ENCODE data around the gene SEMA4B. TPM values are rescaled to one million over a fixed set of nuclear protein-coding genes. Genes with fewer than 3 reads are reported as not detected.

Gene SEMA4B
- total RNA-seq, 1 experiment from 2014 or later, result 32.5 TPM

- H4K8ac ChIP-seq (replicated peaks; ENCODE audit: insufficient read length, low read depth, low read length), result no peak overlapping the region
- no peaks in the 10 kb centered on the region for H3K27me3 Mint-ChIP-seq (ENCODE audit: low read depth)
- H3K9ac ChIP-seq (ENCODE audit: extremely low read depth, insufficient read length, low read length), result no peak overlapping the region
- H3K23ac ChIP-seq (ENCODE audit: insufficient read length, low read depth, low read length), result no peak overlapping the region
- H2BK12ac ChIP-seq (ENCODE audit: insufficient read length, low read depth, low read length), result no peak overlapping the region
- no peak overlapping the region for H2BK20ac ChIP-seq (ENCODE audit: low read depth, low read length, poor library complexity, severe bottlenecking)
- TF ChIP-seq CTCF (conservative IDR thresholded peaks at IDR 0.05), result no peak
- H4K91ac ChIP-seq (ENCODE audit: insufficient read length, low read depth, low read length), result no peak overlapping the region
- no peak overlapping the region for H3K4me2 ChIP-seq (ENCODE audit: insufficient read depth, insufficient read length, low read length)
- H3K14ac ChIP-seq (ENCODE audit: insufficient read depth, low read length), result no peak overlapping the region
- H3K9me3 Mint-ChIP-seq, result no peaks in the 10 kb centered on the region
- H2AK5ac ChIP-seq (ENCODE audit: insufficient read length, low read length), result no peak overlapping the region
- no peak overlapping the region for H3K56ac ChIP-seq (ENCODE audit: insufficient read length, low read depth, low read length)
- H3K23me2 ChIP-seq (ENCODE audit: insufficient read length, low read depth, low read length, poor library complexity, severe bottlenecking), result peaks cover 4% of the 10 kb centered on the region
- no peak overlapping the region for H4K5ac ChIP-seq (ENCODE audit: insufficient read length, low read depth, low read length)
- H3K79me1 ChIP-seq (ENCODE audit: insufficient read depth, low read depth, low read length, poor library complexity, severe bottlenecking), result peaks cover 5% of the 10 kb centered on the region
- H3K4me1 Mint-ChIP-seq, result peaks cover 8 to 12% of the 10 kb centered on the region in 2 experiments
- H3K4ac ChIP-seq (ENCODE audit: low read depth, low read length), result no peak overlapping the region
- H3K18ac ChIP-seq (ENCODE audit: insufficient read length, low read depth, low read length), result no peak overlapping the region
- H3K9me3 ChIP-seq (ENCODE audit: control insufficient read depth, low read depth, low read length), result no peaks in the 10 kb centered on the region
- H3K36me3 Mint-ChIP-seq (ENCODE audit: insufficient read depth in 1 of 3, low read depth in 3 of 3), result peaks cover 11 to 22% (median 17%) of the 10 kb centered on the region in 3 experiments; a peak in 6 of 7 replicates
- no peak overlapping the region for H3K4me3 Mint-ChIP-seq
- H3K27ac ChIP-seq (ENCODE audit: insufficient read length, low read depth, low read length), result no peak overlapping the region
- no peak overlapping the region for H3K27ac Mint-ChIP-seq
- H2BK5ac ChIP-seq (ENCODE audit: insufficient read length, low read length), result no peak overlapping the region
- no peak overlapping the region for H2BK15ac ChIP-seq (ENCODE audit: low read depth, low read length)
- no peaks in the 10 kb centered on the region for H3K27me3 ChIP-seq (ENCODE audit: insufficient read depth, low read length)
- H3T11ph ChIP-seq (ENCODE audit: low read length), result no peak overlapping the region
- WGBS (ENCODE audit: extremely low coverage, insufficient read length, low lambda C conversion rate), result no CpG with 5 or more reads among the region's 6 CpGs
- no peak overlapping the region for H2BK120ac ChIP-seq (ENCODE audit: low read depth, low read length, poor library complexity, severe bottlenecking)
- H3K4me1 ChIP-seq (ENCODE audit: insufficient read depth, low read length), result no peaks in the 10 kb centered on the region
- H2AFZ ChIP-seq (ENCODE audit: low read length), result no peak overlapping the region
- H3K79me2 ChIP-seq (ENCODE audit: insufficient read depth, low read length), result peaks cover 3% of the 10 kb centered on the region; the same call in 1 of the 2 replicates
- no peaks in the 10 kb centered on the region for H4K20me1 ChIP-seq (ENCODE audit: control insufficient read depth, insufficient read depth, insufficient read length)
- no peak for DNase-seq
Observed at GRCh38 chr15:90208356-90208755, 7.2 kb downstream of the SEMA4B start.

Measured in H9 (cell line).